Hepatic stellate cell (primary cell): Measurements from ENCODE around the gene BTBD16.

Experiments
- DNase-seq: peaks from one replicate; pipeline ENCODE4 v3.0.0; 2011; ENCODE audit warnings: low spot score

BTBD16 gene

DNA sequence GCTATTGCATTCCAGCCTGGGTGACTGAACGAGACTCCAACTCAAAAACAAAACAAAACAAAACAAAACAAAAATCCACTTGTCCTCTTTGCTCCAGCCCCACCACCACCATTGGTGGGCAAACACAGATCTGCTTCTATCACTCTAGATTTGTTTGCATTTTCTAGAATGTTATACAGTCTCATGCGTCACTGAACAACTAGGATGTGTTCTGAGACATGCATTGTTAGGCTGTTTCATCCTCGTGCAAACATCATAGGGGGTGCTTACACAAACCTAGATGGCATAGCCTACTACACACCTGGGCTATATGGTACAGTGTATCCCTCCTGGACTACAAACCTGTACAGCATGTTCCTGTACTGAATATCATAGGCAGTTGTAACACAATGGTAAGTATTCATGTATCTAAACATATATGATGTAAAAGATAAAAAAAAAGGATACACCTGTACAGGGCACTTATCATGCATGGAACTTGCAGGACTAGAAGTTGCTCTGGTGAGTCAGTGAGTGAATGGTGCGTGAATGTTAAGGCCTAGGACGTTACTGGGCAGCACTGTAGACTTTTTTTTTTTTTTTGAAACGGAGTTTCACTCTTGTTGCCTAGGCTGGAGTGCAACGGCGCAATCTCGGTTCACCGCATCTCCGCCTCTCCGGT is 45.3 kb downstream of the BTBD16 start:
- DNase-seq = no peak

DNA sequence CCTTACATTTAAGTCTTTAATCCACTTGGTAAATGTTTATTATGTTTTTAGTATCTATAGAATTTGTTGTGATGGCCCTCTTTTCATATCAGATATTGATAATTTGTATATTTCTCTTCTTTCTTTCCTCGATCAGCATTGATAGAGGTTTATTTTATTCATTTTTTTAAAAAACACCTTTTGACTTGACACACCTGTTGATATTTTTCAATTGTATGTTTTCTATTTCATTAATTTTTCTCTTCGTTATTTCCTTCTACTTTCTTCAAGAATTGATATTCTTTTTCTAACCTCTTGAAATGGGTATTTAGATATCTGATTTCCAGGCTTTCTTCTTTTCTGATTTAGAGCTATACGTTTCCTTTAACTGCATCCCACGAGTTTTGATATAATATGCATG is 50.9 kb downstream of the BTBD16 start:
- no peak for DNase-seq

DNA sequence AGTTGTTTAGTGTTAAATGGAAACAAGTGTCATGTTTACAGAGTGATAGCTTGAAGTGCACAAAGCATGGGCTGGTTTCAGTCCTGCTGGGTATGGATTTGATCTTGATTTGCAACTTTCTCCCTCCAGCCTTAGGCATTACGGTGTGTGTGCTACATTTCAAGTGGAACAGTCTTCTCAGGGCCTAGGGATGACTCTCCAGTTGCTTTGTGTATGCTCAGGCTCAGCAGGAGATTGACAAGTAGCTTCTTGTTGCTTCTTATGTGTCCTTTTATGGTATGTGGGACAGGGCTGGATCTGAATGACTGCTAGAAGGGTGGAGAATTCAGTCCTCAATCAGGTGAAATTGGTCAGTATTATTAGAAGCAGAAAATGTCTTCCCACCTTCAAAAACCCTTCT is 52.1 kb downstream of the BTBD16 start:
- DNase-seq = no peak

DNA sequence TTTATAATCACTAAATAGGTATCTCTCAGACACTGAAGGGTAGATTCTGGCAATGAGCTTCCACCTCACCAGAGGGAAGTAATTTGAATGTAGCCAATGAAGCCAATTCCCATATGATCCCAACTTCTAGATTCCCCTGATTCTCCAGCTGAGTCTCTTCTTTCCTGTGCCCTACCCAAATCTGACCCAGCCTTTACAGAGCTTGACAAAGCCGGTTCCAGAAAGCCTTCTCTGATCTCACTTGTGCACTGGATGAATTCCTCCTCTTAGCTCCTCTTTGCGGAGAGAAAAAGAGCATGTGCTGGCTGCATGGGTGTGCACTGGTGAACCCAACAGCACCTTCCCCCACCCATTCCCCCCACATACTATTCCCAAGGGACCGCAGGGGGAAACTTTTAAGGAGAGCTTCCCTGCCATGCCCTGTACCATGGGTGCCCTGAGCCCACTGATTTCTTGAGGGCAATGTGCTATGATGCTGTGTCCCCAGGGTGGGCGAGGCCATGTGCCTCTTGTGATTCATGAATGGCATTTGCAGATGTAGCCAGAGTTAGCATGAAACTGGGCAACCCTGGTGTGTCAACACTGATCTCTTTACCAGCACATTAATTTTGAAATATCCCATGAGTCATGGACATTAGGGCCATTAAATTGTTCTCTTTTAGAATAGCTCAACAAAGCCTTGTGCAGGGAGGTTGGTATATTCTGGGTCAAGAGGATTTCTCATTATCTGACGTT is 53.0 kb downstream of the BTBD16 start:
- no peak for DNase-seq

DNA sequence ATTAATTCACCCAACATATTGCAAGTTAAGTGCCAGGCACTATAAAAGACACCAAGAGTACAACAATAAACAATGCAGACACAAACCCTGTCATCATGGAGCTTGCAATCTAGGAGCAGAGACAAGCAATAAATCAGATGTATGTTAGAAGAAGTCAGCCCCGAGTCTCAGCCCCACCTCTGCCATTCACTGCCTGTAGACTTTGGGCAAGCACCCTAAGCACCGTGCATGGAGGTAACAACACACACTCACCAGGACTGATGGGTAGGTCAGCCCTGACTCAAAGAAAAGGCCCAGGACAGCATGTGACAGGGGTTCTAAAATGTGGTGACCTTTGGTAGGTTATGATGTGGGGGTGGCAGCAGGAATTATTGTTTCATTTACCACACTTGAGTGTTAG is 54.1 kb downstream of the BTBD16 start:
- no peak for DNase-seq

DNA sequence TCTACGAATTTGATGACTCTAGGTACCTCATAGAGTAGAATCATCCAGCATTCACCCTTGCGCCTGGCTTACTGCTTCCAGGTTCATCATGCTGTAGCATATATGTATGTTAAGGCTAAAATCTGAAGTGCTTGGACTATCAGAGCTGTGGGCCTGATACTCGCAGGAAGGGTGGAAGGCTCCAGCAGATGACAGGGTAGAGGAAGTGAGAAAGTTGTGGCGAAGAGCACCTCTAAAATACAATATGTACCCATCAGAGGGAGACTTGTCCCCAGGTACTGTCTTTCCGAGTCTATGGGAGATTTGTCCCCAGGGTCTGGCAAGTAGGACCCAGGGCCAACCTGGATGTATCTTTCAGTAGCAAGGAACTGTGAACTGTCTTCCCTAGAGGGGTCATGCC is 55.3 kb downstream of the BTBD16 start:
- no peak for DNase-seq

DNA sequence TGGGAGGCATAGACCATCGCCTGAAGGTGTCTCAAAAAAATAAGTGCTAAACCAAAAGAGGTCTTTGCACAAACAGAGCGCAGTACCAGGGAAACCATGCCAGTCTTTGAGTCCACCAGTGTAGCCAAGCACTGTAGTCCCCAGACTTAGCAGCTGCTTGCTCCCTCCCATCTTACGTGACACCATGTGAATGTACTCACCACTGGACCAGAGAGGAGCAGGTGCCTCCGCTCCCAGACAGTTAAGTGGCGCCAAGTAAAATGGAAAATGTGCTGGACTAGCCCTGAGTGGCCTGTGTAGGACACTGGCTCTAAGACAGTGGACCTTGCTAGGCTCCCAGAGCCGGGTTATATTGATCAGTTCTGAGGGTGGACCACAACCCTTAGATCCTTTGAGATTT is 55.7 kb downstream of the BTBD16 start:
- no peak for DNase-seq

DNA sequence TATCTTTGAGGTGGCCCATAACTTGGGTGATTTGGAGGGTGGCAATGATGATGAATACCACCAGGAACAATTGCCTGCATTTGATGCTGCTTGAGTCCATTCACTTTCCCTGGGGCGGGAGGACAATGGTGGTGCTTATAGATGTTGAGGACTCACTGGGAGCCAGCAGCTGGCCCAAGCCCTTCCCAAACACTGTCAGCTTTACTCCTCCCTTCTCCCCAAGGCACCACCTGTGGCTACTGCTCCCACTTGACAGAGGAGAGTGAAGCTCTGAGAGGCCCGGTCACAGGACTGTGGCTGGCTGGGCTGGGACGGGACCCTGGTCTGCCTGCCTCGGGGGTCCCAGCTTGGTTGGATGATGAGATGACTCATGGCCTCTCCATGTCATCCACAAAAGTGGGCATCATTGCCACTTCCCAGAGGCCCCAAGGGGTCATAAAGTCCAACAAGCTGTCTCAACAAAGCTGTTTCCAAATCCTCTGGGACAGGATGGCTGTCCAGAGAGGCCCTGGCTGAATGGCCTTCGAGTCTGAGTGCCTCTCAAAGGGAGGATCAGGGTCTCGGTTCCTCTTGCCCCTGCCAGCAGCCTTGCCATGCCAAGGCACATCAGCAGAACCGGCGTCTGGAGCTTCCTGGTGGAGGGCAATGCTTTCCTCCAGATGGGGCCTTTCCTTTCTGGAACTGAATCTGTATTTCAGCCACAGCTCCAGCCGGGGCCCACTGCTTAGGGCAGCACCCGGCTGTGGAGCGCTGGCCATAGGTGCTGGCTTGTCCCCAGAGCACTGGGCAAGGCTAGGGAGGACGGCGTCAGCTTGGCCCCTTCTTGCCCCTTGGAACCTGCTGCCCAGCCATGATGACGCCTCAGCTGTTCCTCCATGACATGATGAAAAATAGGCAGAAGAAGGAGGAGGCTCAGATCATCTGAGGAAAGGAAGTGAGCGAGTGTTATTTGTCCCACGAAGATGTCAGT is 56.4 kb downstream of the BTBD16 start:
- DNase-seq = no peak

DNA sequence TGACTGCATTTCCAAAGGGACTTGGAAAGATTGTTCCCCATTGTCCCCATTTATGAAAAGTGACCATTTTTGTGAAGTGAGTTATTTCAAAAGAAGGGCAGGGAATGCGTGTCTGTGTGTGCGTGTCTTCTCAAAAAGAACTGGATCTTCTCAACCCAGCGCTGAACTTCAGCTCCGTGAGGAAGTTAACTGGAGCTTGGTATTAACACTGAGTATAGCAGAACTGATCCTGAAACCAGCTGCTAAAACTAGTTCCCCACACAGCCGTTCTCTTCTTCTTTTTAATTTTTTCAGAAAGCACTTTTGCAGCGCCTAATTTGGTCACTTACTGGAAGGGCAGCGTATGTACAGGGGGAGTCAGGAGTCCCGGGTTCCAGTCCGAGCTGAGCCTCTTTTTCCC is 57.6 kb downstream of the BTBD16 start:
- no peak for DNase-seq

DNA sequence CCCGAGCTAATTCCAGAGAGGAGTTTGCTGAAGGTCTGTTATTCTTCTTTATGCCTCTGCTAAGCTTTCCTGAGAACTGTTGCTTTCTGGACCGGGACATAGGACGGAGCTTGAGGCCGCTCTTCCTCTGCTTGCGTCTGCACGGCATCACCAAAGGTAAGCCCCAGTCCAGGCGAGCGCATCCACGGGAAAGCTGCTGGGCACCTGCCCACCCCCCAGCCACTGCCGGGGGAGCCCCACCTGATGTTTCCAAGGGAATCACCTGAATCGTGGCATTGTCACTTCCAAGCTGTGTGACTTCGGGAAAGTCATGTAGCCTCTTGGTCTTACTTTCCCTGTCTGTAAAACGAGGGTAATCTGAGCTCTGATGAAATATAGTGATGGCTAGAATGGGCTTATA is 58.3 kb downstream of the BTBD16 start:
- no peak for DNase-seq

DNA sequence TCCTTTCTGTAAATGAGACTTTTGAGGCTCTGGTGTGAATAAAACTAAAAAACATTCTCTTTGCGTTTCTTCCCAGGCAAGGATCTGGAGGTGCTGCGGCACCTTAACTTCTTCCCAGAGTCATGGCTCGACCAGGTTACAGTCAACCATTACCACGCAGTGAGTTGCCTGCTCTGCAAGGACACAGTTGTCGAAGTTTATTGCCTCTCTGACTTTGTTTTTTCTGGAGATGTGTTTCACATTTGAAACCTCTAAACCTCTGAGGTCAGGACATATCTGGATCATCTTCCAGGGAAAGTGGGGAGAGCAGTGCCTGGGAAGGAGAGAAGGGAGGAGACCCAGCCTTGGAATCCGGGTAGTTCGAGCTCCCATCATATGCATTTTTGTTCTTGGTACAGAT is 60.0 kb downstream of the BTBD16 start:
- DNase-seq = no peak

DNA sequence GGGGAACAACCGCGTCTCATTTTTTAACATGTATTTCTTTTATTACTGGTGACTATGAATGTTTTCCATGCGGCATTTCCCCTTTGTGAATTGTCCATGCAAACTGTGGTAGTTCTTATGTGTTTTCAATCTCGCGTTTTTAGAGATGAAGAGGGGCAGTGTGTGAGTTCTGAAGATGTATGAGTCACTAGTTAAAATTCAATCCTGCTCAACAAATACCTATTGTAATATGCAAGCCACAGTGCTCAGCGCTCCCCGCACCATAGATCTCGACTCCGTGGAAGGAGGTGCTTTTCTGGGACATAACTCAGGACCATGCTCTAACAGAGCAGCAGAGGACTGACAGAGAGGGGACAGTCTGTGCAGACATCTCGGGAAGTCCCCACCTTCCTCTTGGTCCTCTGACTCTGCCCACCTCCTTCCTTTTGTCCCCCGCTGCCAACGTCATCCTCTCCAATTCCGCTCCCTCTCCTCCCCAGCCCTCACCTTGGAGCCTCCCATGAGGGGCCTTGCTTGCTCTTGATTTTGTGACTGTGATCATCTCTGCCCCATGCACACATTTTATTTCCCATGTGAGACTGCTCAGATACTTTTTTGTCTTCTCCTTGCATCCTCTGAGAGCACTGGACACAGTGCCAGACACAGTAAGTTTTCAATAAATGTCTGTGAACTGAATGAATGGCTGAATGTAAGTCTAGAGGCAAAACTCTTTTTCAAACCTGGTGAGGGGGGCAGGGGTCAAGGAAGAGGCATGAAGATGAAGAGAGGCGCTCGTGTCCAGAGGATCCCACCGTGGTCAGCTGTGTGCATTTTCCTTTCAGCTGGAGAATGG is 60.7 kb downstream of the BTBD16 start:
- no peak for DNase-seq

DNA sequence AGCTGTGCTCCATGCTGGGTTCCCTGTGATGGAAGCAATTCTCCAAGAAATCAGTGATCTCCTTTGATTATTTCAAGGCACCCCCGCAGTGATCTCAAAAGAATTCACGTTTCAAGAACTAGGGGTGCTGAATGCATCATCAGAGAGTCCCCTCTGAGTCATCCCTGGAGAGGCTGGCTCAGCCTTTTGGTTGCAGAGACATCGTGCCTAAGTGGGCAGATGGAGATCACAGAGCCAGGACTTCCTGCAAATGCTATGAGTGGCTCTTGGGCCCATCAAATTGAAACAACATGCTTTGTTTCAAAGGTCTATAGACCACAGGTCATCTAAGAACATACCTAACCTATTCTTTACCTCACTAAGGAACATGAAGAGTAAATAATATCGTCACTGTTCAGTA is 61.9 kb downstream of the BTBD16 start:
- DNase-seq = no peak

DNA sequence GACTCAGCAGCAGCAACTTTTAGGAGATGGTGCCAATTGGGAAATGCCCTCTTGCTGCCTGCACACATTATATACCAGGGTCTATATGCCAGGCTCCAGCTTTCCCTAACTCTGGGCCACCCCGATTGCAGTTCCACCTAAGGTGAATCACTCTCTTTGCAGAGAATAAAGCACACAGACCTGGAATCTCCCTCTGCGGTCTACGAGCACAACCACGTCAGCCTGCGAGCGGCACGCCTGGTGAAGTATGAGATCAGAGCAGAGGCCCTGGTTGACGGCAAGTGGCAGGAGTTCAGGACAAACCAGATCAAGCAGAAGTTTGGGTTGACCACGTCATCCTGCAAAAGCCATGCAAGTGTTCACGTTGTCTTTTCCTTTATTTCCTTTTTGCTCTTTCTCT is 65.2 kb downstream of the BTBD16 start:
- DNase-seq = no peak

DNA sequence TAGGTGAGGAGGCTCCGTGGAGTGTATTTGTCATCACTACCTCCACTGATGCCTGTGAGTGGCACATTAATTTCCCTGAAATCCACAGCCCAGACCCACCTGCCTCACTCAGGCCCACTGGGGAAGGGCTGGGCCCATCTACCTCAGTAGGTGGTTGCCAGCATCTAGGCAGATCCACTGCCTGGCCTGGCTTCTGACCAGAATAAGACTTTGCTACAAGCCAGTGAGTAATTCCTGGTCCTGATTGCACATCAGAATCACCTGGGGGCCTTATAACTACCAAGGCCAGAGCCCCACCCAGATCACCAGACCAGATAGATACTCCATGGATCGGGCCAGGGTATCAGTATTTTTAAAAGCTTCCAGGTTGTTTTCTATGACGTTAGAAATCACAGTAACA is 65.9 kb downstream of the BTBD16 start:
- no peak for DNase-seq

DNA sequence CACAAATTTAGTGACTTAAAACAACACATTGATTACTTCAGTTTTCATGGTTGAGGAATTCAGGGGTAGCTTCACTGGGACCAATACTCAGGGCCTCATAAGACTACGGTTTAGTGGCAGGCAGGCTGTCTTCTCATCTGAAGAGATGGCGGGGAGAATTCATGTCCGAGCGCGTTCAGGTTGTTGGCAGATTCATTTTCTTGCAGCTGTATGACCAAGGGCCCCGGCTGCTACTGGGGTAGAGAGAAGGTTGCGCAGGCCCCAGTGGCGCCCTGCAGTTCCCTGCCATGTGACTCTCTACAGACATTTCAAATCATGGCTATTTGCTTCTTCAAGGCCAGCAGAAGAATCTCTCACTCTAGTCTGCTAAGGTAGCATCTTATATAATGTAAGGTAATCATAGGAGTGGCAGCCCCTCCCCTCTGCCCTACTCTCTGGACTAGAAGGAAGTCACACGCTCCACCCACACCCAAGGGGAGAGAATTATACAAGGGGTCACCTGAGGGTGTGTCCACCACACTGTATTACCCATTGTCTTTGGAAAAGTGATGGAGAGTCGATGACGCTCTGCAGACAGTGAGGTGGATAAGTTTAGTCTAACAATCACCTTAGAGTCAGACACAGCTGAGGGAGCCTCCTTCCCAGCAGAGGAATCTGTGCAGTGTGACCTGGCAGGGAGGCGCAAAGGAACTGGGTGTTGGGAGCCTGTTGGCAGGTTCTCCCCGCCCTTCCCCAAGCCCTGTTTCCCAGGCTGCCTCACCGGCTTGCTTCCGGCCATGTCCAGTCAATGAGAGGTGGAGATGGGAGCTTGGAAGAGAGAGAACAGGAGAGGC is 67.7 kb downstream of the BTBD16 start:
- no peak for DNase-seq

DNA sequence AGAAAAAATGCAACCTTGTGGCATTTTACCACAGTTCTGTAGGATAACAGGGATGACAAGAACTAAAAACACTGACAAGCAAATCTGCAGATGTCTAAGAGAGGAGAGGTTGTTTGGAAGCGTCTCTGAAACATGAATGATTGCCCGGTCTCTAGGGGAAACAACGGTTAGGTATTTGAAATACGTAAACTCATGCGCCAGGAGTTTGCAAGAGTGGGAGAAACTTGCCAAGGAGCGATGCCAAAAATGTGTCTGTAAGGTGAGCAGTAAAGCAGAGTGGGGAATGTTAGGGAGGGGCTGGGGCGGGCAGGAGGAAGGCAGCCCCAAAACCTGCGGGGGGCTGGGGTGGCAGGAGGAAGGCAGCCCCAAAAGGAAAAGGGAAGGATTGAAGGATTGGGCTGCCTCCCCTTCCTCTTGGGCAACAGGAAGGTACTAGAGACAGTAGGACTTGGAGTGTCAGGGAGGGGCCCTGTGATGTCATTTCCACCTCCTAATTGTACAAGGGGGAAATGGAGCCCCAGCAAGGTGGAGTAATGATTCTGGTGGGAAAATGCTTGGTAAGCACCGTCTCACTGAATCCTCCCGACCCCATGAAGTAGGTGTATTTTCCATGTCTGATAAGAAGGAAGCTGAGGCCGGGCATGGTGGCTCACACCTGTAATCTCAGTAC is 70.2 kb downstream of the BTBD16 start:
- DNase-seq = no peak

DNA sequence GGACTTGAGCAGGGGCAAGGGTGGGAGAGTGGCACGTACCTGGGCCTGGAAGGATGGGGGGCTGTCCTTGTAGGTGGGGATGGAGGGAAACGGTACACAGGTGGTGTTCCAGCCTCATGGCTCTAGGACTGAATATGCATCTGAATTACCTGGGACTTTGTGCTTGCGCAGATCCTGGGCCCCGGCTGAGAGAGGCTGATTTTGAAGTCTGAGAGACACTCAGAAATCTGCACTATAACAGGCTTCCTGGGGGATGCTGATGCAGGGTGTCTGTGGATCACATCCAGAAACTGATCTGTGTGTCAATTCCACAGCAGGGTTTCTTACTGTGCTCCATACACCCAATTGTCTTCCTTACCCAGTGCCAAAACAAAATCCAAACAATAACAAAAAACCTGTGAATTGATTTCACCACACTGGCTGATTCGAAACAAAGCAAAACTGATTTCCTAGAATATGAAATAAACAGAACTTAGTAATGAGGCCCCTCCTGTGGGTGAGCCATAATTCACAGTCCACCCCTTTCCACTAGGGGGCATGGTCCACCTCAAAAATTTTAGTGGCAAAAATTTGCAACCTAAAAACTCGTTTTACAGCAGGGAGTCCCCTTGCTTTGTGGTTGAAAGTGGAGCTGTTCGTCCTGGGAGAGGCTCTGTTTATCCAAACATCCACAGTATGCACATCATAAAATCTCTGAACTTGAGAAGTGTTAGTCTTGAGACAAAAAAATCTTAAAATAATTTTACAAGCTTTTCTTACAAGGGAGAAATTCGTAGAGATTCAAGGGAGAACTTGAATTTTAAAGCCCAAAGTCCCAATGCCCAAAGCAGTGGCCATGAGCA is 71.4 kb downstream of the BTBD16 start:
- DNase-seq = peak; percentile 60

DNA sequence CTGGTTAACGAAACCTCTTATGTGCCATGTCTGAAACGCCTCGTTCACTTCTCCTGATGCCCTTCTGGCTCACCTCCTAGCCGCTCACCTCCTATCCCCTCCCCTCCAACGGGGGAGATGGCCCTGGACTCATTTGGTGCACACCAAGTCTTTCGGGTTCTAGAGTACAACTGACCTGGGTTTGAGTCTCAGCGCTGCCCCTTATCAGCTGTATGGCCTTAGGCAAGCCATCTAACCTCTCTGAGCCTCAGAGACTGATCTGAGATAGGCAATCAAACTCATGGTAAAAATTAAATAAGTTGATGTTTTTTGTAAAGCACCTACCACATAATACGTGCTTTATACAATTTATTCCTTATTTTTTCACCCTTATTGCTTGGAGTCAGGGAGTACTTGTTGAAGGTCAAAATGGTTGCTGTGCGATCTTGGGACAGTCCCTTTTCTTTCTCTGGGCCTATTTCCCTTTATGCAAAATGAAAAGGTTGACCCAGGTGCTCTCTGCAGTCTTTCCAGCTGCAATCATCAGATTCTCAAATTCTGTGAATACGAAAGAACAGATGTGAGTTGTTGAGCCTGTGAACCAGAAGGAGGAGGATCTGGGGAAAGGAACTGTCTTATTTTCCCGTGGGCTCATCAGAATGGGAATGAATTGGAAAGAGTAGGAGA is 72.2 kb downstream of the BTBD16 start:
- DNase-seq = no peak
